WTC11 (cell line): ENCODE measurements around the gene SMAD3. TPM values are rescaled to one million over a fixed set of nuclear protein-coding genes. Genes with fewer than 3 reads are reported as not detected.
A peak's percentile ranks its signal among the peaks of the same experiment; 100 is the strongest.

Experiments used
- ATAC-seq: fragments of 200-7000 bp; cut with Tn5 transposase; 2 replicates; pipeline ENCODE4 v1.10.0; 2021; ENCODE audit warnings: mild to moderate bottlenecking, moderate library complexity
- CTCF ChIA-PET: fragments of 300-600 bp; sonication (Branson Sonifier 250); formaldehyde crosslinking; loops from one replicate; lab custom pipeline; 2021; ENCODE audit warnings: antibody characterized with exemption; lab: Charles Lee
- POLR2A ChIA-PET: fragments of 350-600 bp; sonication (Branson Sonifier 250); formaldehyde crosslinking; loops from one replicate; lab custom pipeline; 2021; ENCODE audit warnings: antibody characterized with exemption; lab: Charles Lee
- DNase-seq: peaks from one replicate; pipeline ENCODE4 v3.0.0; 2021; ENCODE audit warnings: low spot score
- H3K27ac Mint-ChIP-seq: 2 replicates; pipeline ENCODE4 v1.8.0; 2021; ENCODE audit warnings: mixed read lengths
- H3K27me3 Mint-ChIP-seq: 2 replicates; pipeline ENCODE4 v1.8.0; 2021; ENCODE audit warnings: low read depth, mild to moderate bottlenecking, moderate library complexity, mixed read lengths
- H3K36me3 Mint-ChIP-seq: 2 replicates; pipeline ENCODE4 v1.8.0; 2021; ENCODE audit warnings: mixed read lengths
- H3K4me1 Mint-ChIP-seq: 2 replicates; pipeline ENCODE4 v1.8.0; 2022; ENCODE audit warnings: mixed read lengths
- H3K4me3 Mint-ChIP-seq: 2 replicates; pipeline ENCODE4 v1.8.0; 2021; ENCODE audit warnings: mild to moderate bottlenecking, moderate library complexity, mixed read lengths
- H3K9me3 Mint-ChIP-seq: 2 replicates; pipeline ENCODE4 v1.8.0; 2021; ENCODE audit warnings: mixed read lengths
- ATF1 ChIP-seq: sonication (generic); formaldehyde crosslinking; IDR thresholded peaks from 2 replicates; pipeline ENCODE4 v1.8.1; 2023; ENCODE audit warnings: mild to moderate bottlenecking, moderate library complexity, missing genetic modification reagents
- CREM ChIP-seq: sonication (generic); formaldehyde crosslinking; IDR thresholded peaks from 2 replicates; pipeline ENCODE4 v1.8.1; 2022; ENCODE audit warnings: mild to moderate bottlenecking, missing genetic modification reagents, moderate library complexity
- EMX1 ChIP-seq: fragments of 250-450 bp; sonication (Bioruptor Pico); IDR thresholded peaks from 2 replicates; pipeline ENCODE4 v1.8.0; 2021; ENCODE audit warnings: mild to moderate bottlenecking
- JAZF1 ChIP-seq: fragments of 250-450 bp; sonication (Bioruptor Pico); IDR thresholded peaks from 2 replicates; pipeline ENCODE4 v1.9.0; 2021; ENCODE audit warnings: moderate library complexity, mild to moderate bottlenecking, inconsistent platforms
- JUN ChIP-seq: sonication (generic); formaldehyde crosslinking; IDR thresholded peaks from 2 replicates; pipeline ENCODE4 v1.8.0; 2023; ENCODE audit warnings: mild to moderate bottlenecking, missing genetic modification reagents
- NFATC4 ChIP-seq: fragments of 250-450 bp; sonication (Bioruptor Pico); IDR thresholded peaks from 2 replicates; pipeline ENCODE4 v1.9.0; 2021; ENCODE audit warnings: mild to moderate bottlenecking
- NFYB ChIP-seq: sonication (generic); formaldehyde crosslinking; conservative IDR thresholded peaks from 2 replicates; pipeline ENCODE4 v1.8.0; 2022; ENCODE audit warnings: low read depth, missing genetic modification reagents
- PRRX2 ChIP-seq: fragments of 250-450 bp; sonication (Bioruptor Pico); IDR thresholded peaks from 2 replicates; pipeline ENCODE4 v1.8.0; 2021; ENCODE audit warnings: mild to moderate bottlenecking
- ZNF263 ChIP-seq: sonication (generic); formaldehyde crosslinking; IDR thresholded peaks from 2 replicates; pipeline ENCODE4 v1.8.1; 2022; ENCODE audit warnings: low read depth, mild to moderate bottlenecking, moderate library complexity, missing genetic modification reagents
- ZNF416 ChIP-seq: fragments of 250-450 bp; sonication (Bioruptor Pico); IDR thresholded peaks from 2 replicates; pipeline ENCODE4 v1.9.0; 2021; ENCODE audit warnings: mild to moderate bottlenecking, inconsistent platforms
- ZNF423 ChIP-seq: fragments of 250-450 bp; sonication (Bioruptor Pico); IDR thresholded peaks from 2 replicates; pipeline ENCODE4 v2.1.2; 2022; ENCODE audit warnings: mild to moderate bottlenecking, moderate library complexity
- total RNA-seq: library from RNA; stranded (reverse); gene quantifications from 3 replicates; pipeline ENCODE4 v1.2.3, GENCODE V29; 2021
- TF ChIP-seq, protein P1 (sequence below): sonication (generic); formaldehyde crosslinking; IDR thresholded peaks from 2 replicates; pipeline ENCODE4 v1.8.1; 2023; ENCODE audit warnings: mild to moderate bottlenecking, missing genetic modification reagents, borderline replicate concordance
- TF ChIP-seq, protein P2 (sequence below): sonication (generic); formaldehyde crosslinking; IDR thresholded peaks from 2 replicates; pipeline ENCODE4 v1.8.1; 2023; ENCODE audit warnings: mild to moderate bottlenecking, missing genetic modification reagents
- TF ChIP-seq, protein P3 (sequence below): sonication (generic); formaldehyde crosslinking; IDR thresholded peaks from 2 replicates; pipeline ENCODE4 v1.8.1; 2023; ENCODE audit warnings: mild to moderate bottlenecking, missing genetic modification reagents, moderate library complexity
- TF ChIP-seq, protein P4 (sequence below): fragments of 250-450 bp; sonication (Bioruptor Pico); IDR thresholded peaks from 2 replicates; pipeline ENCODE4 v1.9.0; 2021; ENCODE audit warnings: mild to moderate bottlenecking
- TF ChIP-seq, protein P5 (sequence below): sonication (generic); formaldehyde crosslinking; IDR thresholded peaks from 2 replicates; pipeline ENCODE4 v1.8.1; 2022; ENCODE audit warnings: missing genetic modification reagents, borderline replicate concordance

SMAD3 gene
- total RNA-seq, 1 experiment from 2014 or later, result 34.6 TPM

DNA sequence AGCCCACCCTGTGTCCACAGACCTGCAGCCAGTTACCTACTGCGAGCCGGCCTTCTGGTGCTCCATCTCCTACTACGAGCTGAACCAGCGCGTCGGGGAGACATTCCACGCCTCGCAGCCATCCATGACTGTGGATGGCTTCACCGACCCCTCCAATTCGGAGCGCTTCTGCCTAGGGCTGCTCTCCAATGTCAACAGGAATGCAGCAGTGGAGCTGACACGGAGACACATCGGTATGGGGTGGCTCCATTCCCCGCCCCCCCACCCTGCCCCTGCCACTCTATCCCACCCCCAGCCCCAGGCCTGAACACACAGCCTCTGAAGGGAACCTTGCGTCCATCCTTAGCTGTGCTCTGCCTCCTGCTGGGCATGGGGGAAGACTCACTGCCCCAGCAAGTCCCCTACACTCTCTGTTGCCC is 115.8 kb downstream of the SMAD3 start (continued):
- TF ChIP-seq, protein P1, sequence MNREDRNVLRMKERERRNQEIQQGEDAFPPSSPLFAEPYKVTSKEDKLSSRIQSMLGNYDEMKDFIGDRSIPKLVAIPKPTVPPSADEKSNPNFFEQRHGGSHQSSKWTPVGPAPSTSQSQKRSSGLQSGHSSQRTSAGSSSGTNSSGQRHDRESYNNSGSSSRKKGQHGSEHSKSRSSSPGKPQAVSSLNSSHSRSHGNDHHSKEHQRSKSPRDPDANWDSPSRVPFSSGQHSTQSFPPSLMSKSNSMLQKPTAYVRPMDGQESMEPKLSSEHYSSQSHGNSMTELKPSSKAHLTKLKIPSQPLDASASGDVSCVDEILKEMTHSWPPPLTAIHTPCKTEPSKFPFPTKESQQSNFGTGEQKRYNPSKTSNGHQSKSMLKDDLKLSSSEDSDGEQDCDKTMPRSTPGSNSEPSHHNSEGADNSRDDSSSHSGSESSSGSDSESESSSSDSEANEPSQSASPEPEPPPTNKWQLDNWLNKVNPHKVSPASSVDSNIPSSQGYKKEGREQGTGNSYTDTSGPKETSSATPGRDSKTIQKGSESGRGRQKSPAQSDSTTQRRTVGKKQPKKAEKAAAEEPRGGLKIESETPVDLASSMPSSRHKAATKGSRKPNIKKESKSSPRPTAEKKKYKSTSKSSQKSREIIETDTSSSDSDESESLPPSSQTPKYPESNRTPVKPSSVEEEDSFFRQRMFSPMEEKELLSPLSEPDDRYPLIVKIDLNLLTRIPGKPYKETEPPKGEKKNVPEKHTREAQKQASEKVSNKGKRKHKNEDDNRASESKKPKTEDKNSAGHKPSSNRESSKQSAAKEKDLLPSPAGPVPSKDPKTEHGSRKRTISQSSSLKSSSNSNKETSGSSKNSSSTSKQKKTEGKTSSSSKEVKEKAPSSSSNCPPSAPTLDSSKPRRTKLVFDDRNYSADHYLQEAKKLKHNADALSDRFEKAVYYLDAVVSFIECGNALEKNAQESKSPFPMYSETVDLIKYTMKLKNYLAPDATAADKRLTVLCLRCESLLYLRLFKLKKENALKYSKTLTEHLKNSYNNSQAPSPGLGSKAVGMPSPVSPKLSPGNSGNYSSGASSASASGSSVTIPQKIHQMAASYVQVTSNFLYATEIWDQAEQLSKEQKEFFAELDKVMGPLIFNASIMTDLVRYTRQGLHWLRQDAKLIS (CRISPR knock-in tag), result no peak
- TF ChIP-seq CREM (CRISPR knock-in tag), result no peak
- no peak for TF ChIP-seq NFYB
- TF ChIP-seq, protein P2, sequence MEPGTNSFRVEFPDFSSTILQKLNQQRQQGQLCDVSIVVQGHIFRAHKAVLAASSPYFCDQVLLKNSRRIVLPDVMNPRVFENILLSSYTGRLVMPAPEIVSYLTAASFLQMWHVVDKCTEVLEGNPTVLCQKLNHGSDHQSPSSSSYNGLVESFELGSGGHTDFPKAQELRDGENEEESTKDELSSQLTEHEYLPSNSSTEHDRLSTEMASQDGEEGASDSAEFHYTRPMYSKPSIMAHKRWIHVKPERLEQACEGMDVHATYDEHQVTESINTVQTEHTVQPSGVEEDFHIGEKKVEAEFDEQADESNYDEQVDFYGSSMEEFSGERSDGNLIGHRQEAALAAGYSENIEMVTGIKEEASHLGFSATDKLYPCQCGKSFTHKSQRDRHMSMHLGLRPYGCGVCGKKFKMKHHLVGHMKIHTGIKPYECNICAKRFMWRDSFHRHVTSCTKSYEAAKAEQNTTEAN (CRISPR knock-in tag), result no peak
- TF ChIP-seq ZNF423, result no peak
- no peak for TF ChIP-seq ZNF263 (CRISPR knock-in tag)
- no peak for TF ChIP-seq ATF1
- TF ChIP-seq, all 79 proteins: peak for 0

DNA sequence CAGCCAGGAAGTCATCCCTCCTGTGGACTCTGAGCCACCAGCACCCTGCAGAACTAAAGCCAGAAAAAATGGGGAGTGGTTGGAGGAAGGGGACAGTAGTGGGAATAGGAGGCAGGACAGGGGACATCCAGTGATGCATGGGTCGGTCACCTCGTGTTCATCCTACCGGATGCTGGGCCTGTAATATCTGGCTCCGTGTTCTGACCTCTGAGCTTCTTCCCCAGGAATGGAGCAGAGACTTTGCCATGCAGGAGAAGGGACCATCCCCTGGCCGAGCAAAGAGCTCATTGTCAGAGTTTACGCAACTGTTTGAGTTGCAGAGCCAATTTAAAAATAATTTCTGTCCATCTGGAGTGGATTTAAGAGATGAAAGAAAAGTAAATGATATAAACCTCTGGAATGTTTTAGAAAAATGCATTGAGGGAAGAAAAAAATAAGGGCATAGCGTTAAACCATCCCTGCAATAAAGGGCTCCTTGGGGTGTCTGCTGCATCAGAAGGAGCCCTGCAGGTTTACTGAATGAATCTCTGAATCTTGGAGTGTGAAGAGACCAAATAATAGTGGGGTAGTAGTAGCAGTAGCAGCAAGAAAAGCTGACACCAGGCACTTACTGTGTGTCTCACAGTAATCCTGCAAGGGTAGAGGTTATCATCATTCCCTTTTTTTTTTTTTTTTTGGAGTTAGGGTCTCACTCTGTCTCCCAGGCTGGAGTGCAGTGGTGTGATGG is 118.2 kb downstream of the SMAD3 start:
- TF ChIP-seq ZNF263 (CRISPR knock-in tag) (no peak), PRRX2 (CRISPR knock-in tag) (no peak), ZNF423 (no peak), EMX1 (no peak), ZNF416 (CRISPR knock-in tag) (no peak), NFATC4 (CRISPR knock-in tag) (no peak), JAZF1 (CRISPR knock-in tag) (no peak), JUN (no peak)
- TF ChIP-seq, protein P3, sequence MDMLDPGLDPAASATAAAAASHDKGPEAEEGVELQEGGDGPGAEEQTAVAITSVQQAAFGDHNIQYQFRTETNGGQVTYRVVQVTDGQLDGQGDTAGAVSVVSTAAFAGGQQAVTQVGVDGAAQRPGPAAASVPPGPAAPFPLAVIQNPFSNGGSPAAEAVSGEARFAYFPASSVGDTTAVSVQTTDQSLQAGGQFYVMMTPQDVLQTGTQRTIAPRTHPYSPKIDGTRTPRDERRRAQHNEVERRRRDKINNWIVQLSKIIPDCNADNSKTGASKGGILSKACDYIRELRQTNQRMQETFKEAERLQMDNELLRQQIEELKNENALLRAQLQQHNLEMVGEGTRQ (CRISPR knock-in tag), result no peak
- TF ChIP-seq, protein P4, sequence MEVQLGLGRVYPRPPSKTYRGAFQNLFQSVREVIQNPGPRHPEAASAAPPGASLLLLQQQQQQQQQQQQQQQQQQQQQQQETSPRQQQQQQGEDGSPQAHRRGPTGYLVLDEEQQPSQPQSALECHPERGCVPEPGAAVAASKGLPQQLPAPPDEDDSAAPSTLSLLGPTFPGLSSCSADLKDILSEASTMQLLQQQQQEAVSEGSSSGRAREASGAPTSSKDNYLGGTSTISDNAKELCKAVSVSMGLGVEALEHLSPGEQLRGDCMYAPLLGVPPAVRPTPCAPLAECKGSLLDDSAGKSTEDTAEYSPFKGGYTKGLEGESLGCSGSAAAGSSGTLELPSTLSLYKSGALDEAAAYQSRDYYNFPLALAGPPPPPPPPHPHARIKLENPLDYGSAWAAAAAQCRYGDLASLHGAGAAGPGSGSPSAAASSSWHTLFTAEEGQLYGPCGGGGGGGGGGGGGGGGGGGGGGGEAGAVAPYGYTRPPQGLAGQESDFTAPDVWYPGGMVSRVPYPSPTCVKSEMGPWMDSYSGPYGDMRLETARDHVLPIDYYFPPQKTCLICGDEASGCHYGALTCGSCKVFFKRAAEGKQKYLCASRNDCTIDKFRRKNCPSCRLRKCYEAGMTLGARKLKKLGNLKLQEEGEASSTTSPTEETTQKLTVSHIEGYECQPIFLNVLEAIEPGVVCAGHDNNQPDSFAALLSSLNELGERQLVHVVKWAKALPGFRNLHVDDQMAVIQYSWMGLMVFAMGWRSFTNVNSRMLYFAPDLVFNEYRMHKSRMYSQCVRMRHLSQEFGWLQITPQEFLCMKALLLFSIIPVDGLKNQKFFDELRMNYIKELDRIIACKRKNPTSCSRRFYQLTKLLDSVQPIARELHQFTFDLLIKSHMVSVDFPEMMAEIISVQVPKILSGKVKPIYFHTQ, result no peak
- TF ChIP-seq, protein P5, sequence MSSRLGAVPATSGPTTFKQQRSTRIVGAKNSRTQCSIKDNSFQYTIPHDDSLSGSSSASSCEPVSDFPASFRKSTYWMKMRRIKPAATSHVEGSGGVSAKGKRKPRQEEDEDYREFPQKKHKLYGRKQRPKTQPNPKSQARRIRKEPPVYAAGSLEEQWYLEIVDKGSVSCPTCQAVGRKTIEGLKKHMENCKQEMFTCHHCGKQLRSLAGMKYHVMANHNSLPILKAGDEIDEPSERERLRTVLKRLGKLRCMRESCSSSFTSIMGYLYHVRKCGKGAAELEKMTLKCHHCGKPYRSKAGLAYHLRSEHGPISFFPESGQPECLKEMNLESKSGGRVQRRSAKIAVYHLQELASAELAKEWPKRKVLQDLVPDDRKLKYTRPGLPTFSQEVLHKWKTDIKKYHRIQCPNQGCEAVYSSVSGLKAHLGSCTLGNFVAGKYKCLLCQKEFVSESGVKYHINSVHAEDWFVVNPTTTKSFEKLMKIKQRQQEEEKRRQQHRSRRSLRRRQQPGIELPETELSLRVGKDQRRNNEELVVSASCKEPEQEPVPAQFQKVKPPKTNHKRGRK, result no peak
- ChIA-PET POLR2A (no interaction called here), CTCF (no interaction called here)
- H3K36me3 Mint-ChIP-seq, result peaks cover 27% of the 10 kb centered on the region
- H3K4me3 Mint-ChIP-seq, result no peak overlapping the region
- H3K27me3 Mint-ChIP-seq, result no peaks in the 10 kb centered on the region
- no peaks in the 10 kb centered on the region for H3K4me1 Mint-ChIP-seq
- ATAC-seq (no peak), DNase-seq (no peak)
- peak overlapping the region; percentile 9; the same call in 1 of the 2 replicates for H3K27ac Mint-ChIP-seq
- no peaks in the 10 kb centered on the region for H3K9me3 Mint-ChIP-seq
